ENCODE data around the gene CBFA2T3.
"Not testable (repeated sequence)": the region's sequence is repeated elsewhere in the genome, so short reads cannot be mapped to it uniquely, and the experiment has no call there.

CBFA2T3 gene

DNA sequence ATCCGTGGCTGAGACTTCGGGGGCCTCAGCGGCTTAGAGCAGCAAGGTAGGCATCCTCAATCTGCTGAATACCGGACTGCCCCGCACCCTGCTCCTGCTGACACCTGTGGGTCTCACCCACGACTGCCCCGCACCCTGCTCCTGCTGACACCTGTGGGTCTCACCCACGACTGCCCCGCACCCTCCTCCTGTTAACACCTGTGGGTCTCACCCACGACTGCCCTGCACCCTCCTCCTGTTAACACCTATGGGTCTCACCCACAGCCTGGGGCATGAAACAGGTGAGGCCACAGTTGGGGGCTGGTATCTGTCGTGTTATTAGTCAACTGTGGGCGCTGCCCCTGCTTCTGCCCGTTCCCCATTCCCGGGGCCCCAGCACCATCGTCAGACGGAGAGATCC, 74.3 kb downstream of the CBFA2T3 start:
- no peak for DNase-seq

DNA sequence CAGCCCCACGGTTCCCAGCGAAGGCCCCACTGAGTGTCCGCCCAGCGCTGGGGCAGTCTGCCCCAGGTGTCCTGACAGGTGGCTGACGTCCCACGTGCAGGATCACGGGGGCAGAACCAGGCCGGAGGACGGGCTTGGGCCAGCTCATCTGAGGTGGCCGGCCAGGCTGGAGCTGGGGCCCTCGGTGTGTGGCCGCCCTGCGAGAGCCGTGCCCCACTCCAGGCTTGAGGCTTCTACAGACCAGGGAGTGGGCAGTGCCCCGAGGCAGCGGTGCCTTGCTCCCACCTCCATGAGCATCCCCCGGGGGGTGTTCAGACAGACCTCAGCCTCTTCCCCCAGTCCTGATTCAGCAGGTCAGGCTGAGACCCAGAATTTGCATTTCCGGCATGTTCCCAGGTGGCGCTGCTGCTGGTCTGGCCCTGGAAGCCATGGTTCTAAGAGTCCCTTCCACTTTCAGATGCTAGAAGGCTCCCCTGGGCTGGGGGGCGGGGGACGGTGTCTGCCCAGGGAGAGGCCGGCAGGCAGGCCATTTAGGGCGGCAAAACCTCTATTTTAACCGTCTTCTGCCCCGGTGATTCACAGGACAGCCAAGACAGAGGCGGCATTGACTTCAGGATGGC, 75.2 kb downstream of the CBFA2T3 start:
- no peak for DNase-seq

DNA sequence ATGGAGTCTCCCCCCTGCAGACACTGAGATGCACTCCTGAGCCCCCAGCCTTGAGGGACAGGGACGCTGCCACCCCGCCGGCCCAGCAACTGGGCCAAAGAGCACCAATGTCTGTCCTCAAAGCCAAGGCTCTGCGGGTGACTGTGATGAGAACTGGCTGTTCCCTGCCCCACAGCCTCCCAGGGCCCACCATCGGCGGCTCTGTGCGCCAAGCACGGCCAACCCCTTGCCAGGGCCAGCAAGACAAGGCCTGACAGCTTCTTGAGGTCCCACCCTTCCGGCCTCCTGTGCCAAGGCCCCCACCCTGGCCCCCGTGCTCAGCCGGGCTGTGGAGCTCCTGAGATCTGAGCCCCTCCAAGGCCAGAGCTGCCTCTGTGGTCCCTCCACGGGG, 76.3 kb downstream of the CBFA2T3 start:
- no peak for DNase-seq

DNA sequence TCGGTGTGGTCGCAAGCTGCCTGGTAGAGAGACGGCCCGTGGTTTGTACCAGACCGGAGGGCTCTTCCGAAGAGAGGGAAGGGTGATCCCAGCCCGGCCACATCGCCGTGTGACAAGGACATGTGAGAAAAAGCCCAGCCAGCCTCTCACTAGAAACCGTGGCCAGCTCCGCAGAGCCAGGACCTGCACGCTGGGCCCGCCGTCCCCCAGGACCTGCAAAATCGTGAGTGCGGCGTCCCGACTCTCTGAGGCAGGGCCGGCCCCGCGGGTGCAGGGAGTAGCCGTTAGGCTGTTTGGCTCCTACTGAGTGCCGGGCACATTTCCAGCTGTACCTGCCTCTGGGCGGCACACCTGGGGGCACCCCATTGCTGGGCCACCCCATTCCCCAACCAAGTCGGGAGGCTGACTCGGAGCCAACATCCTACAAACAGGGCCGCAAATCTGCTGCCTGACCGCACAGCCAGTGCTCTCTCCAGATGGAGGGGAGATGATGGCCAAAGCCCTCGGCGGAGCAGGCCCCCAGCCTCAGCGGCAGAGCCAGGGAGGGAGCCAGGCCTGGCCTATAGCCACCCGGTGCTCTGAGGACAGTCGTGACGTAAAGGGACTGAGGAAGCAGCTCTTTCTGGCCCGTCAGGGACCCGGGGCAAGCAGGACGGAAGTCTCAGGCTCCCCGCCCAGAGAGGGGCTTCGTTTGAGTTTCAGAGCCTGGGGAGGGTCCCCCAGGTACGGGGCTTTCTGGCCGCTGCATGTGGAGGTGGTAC, 76.9 kb downstream of the CBFA2T3 start:
- DNase-seq: no peak

DNA sequence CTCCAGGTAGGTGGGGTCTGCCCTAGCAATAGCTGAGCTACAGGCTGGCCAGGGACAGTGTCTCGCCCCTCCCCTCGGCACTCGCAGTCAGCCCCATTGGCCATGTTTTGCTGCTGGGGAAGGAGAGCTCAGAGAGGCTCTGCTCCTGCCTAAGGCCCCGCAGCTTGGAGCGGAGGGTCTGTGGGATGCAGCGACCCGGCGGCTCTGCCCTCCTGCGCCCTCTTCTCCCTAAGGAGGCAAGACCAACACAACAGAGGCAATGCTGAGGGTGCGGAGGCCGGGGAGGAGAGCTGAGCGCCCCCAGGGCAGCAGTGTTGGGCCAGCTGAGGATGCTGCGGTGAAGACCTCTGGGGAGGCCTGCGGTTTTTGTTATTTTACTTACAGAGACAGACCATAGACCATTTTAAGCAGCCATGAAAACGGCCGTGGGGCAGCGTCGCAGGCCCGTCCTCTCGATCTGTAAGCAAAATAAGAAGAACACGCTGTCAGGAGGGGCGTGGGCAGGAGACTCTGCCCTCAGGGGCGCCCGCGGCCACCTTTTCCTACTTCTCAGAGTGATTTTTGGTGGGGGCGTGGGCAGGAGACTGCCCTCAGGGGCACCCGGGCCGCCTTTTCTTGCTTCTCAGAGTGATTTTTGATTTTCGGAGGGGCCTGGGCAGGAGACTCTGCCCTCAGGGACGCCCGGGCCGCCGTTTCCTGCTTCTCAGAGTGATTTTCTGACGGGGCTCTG, 79.1 kb downstream of the CBFA2T3 start:
- DNase-seq: no peak

DNA sequence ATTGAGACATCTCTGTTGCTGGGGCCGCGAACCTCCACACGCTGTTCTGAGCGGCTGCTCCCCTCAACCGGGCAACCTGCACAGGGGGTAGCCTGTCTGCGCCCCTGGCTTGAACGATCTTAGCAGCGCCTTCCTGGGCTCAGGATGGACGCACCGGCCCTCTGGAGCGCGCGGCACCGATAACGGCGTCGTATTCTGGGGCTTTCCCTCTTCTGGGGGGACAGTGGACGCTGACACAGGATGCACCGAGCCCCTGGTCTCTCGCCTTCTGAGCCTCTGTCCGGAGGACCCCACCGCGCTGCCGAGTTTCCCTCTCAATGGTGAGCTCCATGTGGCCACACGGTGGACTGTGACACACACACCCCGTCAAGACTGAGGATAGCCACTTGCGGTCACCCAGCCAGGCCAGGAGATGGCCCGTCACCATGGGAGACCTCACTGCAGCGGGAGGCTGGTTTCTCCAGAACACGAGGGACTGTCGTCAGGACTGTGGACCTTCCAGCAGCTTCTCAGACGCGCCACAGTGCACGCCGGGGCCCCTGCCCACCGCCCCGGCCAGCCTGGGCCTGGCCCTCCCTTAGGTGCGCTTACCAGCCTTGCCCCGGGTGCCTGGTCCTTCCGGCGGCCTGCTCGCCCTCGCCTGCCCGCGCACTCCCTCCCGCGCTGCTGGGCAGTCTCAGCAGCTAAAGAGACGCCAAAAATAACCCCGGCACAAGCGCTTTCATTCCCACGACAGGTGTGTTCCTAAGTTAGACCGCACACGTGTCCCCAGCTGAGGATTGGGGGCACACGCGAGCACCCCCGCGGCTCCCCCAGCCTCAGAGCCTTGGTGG, 80.6 kb downstream of the CBFA2T3 start:
- no peak for DNase-seq

DNA sequence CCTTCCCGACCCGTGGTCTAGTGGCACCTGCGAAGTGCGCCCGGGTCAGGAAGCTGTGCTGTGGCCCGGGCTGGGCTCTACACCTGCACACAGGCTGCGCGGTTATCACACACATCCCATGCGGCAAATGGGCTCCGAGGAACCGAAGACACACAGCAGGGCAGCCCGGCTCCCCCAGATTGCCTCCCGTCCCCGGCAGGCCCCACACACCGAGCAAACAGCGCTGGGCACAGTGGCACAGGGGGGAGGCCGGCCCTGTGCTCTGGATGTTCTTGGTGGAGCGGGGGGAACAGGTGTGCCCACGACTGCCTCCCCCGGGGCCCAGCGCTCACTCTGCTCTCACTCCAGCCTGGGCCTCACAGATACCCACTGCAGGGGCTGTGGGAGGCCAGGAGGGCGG, 81.7 kb downstream of the CBFA2T3 start:
- no peak for DNase-seq

DNA sequence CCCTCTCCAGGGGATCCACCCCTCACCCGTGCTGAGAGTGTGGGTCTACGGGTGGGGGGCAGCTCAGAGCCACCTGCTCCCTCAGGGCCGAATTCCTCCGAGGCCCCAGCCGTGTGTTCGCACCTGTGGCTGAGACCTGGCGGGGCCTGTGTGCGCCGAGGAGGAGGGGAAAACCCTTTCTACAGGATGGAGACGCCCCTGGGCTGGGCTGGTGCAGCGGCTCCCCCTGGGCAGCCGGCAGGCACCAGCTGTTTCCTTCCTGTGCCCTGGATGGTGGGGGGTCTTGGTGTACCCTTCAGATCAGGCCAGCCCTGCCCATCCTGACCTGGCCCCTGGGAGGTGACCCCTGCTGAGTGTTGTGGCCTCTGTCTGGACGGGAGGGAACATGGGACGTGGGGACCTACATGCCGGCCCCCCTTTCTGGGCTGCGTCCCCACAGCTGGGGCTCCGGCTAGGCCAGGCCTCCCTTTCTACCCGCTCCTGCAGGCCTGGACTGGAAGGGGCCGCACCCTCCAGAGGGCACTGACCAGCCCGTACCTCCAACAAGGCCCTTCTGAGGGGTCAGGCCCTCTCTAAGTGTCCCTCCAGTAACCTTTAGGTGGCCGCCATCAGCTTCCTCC, 82.2 kb downstream of the CBFA2T3 start:
- no peak for DNase-seq

DNA sequence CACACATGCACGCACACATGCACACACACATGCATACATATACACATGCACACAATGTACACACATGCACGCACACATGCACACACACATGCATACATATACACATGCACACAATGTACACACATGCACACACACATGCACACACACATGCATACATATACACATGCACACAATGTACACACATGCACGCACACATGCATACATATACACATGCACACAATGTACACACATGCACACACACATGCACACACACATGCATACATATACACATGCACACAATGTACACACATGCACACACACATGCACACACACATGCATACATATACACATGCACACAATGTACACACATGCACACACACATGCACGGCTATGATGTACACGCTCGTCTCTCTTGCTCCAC, 82.7 kb downstream of the CBFA2T3 start:
- not testable (repeated sequence) for DNase-seq

DNA sequence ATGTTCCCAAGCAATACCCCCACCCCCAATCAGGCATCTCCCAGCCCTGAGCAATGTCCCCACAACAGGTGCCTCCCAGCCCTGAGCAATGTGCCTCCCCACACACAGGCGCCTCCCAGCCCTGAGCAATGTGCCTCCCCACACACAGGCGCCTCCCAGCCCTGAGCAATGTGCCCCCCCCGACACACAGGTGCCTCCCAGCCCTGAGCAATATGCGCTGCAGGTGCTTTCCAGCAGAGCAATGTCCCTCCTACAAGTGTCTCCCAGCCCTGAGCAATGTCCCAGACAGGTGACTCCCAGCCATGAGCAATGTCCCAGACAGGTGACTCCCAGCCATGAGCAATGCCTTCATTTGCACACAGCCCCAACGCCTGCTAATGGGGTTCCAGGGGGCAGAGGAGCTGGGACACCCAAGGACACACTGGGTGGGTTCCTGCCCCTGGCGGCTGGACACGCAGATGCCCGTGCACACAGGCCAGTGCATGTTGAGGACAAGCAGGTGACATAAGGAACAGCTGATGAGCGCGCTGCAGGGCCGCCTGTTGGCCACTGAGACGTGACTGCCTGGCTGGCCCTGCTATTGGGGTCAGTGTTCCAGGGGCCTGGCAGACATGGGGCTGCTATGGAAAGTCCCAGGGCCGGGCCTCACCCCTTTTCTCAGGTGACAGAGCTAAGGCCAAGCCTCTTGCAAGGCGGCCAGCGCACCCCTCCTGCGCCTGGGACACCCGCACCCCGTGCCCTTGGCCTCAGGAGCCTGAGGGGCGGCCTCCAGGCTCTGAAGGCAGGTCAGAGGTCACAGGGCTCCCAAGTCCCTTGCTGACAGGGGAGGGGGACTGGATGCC, 83.7 kb downstream of the CBFA2T3 start:
- DNase-seq: no peak

DNA sequence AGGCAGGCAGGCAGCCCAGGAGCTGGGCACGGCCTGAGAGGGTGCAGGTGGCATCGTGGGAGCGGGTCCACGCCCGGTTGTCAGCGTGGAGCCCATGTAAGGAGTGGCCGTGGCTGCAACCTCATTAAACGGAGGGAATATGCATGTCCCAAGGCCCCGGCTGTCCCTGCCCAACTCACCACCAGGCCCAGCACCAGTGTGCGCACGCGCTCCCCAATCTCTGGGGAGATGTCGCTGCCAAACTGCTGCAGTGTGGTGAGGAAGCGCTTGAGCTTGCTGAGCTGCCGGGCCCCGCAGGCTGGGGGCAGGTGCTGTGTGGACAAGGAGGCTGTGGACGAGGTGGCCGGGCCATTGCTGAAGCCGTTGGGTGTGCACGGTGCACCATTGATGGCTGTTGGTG, 84.9 kb downstream of the CBFA2T3 start:
- no peak for DNase-seq

DNA sequence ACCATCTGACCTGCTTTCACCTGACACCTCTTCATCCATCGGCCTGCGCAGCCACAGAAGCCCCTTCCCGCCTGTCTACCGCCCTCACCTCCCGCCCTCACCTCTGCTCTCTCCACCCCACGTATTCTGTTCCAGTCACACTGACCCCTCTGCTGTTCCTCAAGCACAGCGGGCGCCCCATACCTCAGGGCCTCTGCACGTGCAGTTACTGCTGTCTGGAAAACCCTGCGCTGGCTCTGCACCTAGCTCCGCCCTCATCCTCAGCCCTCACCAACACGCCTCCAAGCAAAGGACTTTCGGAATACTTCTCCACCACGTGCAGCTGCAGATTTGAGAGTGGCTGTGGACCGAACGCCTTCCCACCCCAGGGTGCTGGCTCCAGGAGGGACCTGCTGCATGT, 85.9 kb downstream of the CBFA2T3 start:
- no peak for DNase-seq

DNA sequence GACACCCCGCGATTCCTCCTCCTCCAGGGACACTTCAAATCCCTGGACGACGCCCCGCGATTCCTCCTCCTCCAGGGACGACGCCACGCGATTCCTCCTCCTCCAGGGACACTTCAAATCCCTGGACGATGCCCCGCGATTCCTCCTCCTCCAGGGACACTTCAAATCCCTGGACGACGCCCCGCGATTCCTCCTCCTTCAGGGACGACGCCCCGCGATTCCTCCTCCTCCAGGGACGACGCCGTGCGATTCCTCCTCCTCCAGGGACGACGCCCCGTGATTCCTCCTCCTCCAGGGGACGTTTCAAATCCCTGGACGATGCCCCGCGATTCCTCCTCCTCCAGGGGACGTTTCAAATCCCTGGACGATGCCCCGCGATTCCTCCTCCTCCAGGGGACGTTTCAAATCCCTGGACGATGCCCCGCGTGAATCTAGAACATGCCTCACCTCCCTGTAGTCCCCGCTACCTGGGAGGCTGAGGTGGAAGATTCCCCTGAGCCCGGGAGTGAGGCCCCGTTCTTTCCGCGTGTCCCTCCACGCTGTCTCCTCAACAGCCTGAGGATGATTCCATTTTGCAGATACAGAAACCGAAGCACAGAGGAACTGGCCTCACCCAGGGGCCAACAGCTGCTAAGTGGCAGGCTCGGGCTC, 87.2 kb downstream of the CBFA2T3 start:
- not testable (repeated sequence) for DNase-seq

DNA sequence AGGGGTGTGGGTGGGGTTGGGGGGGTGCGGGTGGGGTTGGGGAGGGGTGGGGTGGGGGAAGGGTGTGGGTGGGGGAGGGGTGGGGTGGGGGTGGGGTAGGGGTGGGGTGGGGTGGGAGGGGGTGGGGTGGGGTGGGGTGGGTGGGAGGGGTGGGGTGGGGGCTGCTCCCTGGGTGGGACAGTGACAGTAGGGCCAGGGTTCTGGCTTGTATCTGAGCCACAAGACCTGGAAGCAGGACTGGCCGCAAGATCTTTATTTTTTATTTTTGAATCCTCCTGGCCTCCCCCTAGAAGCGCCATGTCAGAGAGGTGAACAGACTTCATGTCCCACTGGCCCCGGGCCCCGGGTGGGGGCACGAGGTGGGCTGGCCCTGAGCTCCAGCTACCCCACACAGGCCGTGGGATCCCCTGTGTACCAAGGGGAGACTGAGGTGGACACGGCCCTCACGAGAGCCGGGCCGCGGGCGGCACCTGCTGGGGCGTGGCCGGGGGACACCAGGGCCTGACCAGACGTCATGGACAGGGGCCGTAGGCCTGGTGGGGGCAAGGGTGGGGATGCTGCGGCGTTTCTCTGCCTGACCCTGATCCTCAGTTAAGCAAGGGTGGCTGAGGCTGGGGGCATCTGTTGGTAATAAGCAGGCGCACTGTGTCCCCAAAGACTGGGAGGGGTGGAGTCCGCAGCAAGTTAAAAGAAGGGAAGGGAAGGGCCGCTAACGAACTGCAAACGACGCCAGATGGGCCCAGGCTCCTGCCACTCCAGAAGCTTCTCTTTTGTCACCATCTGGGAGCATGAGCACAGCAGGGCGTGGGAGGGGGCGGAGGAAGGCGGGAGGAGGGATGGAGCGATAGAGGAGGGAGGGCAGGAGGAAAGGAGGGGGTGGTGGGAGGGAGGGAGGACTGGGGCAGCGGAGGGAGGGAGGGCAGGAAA, 88.3 kb downstream of the CBFA2T3 start:
- DNase-seq: no peak

DNA sequence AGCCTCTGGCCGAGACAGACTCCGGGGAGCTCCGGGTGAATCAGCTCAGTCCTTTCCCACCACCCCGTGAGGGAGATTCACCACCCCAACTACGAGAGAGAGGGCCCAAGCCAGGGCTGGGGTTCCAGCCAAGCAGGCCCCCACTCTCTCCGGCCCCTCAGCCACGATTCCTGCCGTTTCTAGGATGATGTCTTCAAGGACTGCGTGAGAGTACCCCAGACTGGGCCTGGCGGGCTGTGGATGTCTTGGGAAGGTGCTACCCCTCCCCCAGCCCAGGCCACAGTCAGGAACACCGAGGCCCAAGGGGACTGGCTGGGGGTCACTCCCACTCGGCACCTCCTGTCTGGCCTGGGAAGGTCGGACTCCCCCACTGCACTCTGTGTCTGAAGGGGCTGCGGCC, 89.0 kb downstream of the CBFA2T3 start:
- DNase-seq: no peak

DNA sequence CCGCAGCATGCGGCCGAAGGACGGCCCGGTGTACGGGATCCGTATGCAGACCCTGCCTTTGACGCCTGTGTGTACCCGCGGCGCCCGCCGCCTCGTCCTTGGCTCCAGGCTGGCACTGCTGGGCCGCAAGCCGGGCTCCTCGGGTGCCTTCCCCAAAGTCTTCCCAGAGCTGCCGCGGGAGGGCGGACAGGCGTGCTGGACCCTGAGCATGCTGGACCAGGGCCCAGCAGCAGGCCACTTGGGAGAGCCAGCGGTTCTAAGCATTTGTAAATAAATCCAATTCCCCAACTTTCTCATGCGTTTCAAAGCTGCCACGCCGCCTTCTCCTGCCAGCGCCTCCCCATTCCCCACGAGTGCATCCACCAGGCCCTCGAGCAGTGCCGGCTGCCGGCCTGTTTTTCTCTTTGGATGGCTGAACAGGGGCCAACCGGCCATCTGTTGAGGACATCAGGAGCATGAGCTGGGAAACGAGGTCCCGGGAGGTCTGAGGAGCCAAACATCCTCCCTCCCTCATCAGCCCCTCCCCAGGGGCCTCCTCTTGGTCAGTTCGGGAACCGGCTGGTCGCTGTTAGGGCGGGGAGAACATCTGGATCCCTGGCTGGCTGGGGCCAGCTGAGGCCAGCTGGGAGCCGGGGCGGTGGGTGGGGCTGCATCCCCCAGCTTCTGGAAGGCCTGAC, 90.0 kb downstream of the CBFA2T3 start:
- no peak for DNase-seq

DNA sequence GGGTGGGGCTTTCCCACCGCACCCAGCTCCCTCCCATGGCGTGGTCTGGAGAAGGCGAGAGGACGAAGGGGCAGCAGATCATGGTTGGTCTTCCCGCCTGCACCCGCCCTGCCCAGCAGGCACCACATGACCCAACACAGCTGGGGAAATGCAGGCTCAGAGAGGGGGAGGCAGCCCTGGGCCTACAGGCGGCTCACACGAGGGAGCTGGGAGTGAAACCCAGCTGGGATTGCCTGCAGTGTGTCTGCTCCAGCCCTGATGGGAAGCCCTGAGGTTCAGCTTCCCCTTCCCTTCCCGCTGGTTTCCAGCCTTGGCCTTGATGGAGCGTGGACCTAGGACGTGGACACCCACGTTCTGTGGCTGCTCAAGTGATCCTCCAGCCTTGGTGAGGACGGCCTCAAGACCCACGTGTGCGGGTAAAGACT, 90.6 kb downstream of the CBFA2T3 start:
- no peak for DNase-seq

DNA sequence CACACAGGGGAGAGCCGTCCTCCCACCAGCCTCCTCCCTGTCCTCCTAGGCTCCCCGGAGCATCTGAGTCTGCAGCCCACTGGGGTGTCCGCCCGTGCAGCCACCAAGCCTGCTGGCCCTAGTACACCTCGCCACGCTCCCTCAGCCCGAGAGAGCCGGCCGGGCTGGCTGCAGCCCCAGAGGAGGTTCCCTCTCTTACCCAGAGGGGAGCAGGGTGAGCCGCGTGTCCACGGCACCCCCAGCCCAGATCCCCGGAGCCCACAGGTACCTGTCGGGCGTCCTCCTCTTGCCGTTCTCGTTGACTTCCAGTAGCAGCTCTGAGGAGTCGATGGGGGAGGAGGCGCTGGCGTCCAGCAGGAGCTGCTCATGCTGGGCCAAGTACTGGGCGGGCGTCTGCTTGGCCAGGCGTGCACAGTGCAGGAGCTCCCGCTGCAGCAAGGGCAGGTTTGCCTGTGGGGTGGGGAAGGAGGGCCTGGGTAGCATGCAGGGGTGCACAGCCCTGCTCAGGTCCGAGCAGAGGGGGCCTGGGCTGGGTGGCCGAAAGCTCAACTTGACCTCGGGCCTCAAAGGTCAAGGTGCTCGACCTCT, 91.2 kb downstream of the CBFA2T3 start:
- DNase-seq: no peak
